Stimulated activated CD8-positive, alpha-beta memory T cell treated with anti-CD3 and anti-CD28 coated beads, Interleukin-15, amount 100 ng/mL, for 1 hour (primary cell): Measurements from ENCODE around the gene EPHB1.

ENCODE experiments used
- DNase-seq: peaks from one replicate; pipeline ENCODE4 v3.0.0-alpha.2; 2020; ENCODE audit warnings: low read depth

The EPHB1 gene

DNA sequence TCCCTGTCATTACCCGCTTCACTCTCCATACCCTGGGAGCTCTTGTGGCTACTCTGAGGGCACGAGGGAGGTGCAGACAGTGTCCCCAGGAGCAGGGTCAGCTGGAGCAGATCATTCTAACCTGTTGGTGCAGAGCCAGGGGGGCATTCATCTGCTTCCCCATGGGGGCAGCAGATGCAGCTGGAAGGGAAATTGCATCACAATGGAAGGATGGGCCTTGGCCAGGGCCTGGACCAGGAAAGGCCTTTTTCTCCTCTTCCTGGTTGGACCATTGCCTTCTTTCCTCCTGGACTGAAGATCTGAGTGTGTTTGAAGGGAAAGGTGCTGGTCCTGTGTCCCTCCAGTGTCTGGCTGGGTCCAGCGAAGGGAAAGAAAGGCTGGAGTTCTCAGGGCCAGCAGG lies 55.7 kb downstream of the EPHB1 start:
- DNase-seq = no peak

DNA sequence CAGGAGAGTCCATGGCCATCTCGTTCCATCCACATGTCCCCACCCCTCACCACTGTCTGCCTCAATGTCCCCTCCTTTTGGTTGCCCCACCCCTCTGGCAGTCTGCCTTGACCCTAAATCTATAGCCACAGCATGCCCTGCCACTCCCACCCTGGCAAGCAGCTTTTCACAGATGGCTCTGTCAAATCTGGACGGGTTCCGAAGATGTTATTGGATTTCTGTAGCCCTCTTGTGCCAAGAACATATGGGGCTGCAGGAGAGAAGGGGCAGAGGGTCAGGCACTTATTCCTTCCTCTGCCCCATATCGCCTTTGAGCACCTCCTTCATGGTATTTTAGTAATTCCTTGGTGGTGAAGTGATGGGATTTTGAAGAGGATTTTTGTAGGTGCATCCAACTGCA lies 57.1 kb downstream of the EPHB1 start:
- DNase-seq = no peak

DNA sequence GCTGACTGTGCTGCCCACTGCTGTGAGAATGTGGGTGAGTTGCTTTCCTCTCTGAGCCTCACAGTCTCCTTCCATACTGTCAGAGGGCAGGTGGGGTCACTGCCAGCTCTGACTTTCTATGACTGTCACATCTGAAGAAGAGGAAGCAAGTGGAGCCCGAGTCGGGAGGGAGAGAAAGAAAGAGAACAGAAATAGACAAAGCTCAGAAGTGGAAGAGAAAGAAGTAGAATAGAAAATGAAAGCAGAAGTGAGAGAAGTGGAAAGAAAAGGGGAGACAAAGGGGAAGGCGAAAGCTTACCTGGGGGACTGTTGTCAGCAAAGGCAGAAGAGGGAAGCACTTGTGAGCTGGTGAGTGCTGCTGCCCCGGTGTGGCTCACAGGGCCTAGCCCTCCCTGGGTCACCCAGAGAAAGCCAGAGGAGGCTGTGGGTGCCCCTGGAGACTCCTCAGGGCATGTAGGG lies 57.9 kb downstream of the EPHB1 start:
- no peak for DNase-seq

DNA sequence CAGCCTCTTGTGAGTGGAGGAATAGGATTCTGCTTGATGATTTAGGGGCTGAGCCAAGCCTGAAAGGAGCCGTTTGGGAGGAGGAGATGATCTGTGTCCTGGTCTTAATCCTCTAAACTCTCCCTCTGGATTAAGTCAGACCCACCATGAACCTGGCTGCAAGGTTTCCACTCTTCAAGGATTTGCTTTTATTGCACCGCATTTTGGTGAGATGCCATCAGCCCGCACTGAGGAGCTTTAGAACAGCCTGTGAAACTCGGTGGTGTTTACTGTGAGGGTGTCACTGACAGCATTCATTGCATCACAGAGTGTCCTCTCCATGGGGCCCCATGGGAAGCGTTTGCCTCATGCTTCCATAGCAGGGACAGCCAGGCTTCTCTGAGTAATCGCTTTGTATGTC lies 59.2 kb downstream of the EPHB1 start:
- no peak for DNase-seq

DNA sequence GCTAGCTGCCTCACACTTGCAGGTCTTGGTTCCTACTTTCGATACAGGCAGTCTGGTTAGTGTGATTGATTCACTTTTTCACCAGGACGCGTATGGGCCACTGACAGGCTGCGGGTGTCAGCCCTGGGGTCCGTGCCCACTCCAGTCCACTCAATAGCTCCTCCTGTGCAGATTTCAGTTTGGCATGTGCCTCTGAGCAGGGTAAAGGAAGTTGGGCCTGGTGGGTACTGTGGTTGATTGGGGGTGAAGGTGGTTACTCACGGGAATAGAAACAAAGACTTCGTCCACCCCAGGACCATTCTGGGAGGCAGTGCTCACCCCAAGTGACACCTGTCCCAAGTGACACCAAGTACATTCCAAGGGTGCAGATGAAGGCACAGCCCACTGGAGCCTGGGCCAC lies 62.3 kb downstream of the EPHB1 start:
- no peak for DNase-seq

DNA sequence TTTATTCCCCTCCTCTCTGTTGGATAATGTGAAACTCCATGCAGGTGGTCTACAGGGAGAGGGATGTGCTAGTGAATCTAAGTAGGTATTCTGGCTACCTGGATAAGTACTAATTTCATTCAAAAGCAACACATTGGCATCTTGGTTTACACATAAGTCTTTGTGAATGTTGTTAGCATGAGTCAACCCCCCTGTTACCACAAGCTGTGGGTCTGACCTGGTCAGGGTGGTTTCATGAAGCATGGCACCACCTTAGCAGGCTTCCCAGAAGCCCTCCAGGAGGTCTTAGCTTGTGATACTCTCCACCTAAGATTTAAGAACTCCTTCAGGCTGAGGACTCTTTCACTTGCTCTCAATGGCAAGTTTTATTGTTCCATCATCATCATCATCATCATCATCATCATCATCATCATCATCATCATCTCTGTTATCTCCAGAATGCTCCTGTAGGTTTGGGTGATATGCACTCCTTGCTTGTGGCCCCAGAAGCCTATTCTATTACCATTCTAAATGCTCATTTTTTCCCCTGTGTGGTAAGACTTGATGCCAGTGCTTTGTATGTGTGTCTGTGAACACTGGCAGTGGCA lies 62.8 kb downstream of the EPHB1 start:
- DNase-seq = no peak

DNA sequence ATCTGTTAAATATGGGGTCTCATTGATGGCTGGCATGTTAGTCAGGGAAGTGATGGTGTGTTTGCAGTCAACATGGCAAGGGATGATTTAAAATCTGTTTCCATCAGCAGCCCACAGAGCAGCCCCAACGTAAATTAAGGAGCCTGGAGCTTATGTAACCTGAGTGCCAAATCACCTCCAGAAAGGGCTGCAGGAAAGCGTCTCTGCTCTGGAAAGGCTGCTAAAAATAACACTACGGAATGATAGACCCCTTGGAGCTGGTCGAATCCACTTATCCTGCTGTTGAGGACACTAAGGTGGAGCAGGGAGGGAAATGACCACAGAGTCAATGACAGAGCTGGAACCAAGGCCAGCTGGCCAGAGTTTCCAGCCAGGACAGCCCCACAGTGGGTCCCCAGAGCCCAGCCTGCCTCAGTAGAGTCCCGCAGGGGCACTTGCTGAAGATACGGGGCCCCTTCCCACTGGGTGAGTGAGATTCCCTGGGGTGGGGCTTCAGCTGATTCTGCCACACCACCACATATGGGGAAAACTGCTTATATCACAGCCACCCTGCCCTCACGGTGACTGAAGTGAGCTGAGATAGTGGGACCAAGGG lies 63.5 kb downstream of the EPHB1 start:
- no peak for DNase-seq

DNA sequence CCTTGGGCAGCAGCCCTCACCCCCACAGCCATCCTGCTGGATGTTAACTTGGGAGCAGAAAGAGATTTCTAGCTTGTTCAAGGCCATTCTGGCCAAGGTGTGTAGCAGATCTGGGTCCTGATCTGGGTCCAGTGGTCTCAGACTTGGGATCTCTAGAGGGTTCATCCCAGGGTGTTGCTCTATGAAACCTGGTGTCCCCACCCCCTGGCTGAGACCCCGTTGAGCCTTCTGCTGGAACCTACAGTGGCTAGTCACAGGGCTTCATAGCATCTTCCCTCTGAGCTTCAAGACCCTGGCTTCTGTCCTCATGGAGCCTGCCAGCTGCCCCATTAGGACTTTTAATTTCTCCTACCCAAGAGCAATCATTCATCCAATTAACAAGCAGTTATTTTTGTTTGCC lies 64.3 kb downstream of the EPHB1 start:
- DNase-seq = no peak

DNA sequence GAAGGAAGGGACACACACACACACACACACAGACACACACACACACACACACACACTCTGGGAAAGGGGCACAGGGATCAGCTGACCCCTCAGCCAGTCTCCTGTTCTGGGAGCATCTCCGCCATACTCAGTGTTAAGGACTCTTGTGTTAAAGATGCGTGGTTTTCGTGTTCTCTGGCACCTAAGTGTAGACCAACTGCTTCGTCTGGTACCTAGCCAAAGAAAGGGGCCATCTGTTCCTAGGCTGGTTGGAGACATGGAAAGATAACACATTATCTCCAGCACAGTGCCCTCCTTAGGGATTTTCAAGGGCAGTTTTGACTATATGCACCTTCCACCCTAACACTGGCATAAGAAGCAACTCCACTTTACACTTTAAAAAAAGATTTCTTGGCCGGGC lies 65.1 kb downstream of the EPHB1 start:
- DNase-seq = no peak

DNA sequence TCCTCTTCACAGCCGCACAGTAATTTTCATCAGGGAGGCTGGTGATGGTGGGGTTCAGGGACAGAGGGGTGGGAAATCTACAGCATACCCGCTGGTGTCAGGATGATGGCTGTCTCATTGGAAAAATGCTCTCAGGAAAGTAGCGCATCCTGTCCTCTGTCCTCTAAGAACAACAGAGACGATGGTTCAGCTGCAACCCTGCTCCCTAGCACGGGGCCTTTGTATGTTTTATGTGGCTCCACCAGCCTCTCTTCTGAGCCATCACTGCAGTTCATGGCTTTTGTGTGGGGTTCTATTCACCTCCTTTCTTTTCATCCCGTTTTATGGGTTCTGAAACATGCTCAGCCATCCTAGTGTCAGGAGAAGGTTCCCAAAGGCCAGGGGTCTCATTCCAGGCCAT lies 68.9 kb downstream of the EPHB1 start:
- DNase-seq = no peak

DNA sequence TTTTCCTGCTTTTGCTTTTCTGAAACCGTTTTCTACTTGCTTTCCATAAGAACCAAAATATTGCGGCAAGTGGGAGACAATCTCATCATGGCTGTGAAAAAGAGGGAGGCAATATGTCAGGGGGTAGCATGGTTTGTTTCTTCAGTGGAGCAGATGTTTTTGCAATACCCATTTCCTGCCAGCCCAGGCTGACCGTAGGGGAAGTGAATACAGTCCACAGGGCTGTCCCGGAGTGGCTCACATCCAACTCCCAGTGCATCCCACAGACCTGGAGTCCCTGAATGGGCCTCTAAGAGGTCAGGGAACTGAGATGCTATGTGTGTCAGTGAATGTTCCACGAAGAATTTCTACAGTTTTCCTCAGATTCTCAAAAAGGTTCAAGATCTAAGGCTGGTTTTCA lies 69.6 kb downstream of the EPHB1 start:
- no peak for DNase-seq

DNA sequence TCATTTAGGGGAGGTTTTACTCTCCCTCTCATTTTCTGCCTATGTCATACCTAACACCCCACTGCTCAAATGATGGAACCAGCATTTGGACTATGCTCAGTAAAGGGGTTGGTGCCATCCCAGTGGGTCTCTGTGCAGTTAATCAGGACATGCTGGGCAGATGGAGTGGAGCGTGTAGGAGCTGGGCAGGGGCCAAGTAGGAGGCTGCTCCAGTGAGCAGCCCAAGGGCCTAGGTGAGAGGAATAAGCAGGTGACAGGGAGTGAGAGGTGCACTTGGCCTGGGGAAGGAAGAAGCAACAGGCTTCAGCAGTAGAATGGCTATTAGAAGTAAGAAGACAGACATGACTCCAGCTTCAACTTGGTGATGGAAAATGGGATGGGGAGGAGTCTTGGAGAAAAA lies 72.2 kb downstream of the EPHB1 start:
- no peak for DNase-seq

DNA sequence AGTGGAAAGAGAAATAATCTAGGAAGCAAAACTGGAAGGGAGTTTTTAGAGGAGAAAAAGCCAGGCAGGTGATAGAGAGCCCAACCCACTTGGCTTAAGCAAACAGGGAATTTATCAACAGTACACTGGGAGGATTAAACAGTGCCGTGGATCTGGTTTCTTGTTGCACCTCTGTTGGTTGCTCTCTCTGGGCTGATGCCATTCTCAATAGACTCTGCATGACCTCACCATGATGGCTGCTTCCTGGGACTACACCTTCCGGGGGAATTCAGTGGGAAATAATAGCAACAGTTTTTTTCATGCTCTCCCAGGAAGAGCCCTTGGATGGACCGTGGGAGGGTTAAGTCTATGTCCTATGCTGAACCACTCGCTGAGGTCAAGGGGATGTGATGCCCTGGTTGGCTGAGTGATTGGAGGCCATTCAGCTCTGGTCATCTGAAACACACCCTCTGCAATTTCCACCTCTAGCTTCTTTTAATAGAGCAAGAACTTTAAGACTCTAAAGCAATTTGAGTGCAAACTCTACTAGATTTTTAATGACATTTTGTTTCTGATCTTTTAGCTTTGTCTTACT lies 74.2 kb downstream of the EPHB1 start:
- DNase-seq = no peak

DNA sequence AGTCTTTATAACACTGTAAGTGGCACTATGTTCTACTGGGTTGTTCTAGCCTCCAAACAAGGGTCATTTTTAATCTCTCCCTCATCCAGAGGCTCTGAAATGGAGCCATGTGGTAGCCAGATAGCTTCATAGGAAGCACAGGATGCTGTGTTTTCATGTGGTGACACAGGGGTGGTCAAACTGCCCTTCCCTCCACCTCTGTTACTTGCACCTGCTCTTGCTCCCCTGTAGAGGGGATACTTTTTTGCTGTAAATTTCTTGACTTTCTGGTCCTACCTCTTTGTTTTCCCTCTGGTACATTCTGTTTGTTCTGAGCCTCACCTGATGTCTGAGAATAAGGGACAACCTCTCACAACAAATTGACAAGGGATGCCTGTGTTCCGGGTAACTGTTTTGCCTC lies 76.8 kb downstream of the EPHB1 start:
- DNase-seq = no peak

DNA sequence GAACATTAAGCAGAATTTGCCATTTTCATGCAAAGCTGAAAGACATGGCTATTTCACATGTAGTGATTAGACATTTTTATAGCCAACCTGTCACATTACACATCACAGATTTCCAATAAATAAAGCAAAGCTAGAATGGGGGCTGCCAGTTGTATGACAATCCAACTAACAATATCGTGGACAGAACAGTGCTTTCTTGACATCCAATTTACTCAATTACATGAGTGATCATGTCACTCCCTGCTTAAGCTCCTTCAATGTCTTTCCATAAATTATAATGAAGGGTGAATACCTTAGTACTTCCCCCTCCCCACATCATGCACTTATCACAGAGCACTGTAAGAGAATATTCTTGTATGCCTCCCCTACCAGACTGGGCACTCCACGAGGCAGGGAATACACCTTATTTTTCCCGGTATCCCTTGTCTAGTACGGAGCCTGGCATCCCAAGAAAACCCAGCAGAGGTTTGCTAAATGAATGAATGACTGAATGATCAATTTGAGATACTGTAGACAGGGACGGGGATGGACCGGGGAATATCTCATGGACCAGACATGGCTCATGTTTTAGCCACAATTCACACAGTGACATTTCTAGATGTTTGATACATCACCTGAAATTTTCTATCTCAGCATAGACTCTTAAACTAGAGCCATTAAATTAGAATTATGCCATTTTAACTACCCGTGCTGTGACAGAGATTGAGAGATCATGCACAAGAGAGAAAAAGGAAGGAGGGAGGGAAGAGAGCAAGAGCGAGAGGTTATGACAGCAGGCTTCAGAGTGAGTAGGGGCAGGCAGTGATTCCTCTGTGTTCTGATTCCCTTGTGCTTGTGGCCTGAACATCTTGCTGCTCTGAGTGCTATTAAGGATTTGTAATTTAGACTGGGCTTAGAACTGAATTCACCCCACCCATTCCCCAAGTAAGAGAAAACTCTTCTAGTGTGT lies 77.7 kb downstream of the EPHB1 start:
- no peak for DNase-seq

DNA sequence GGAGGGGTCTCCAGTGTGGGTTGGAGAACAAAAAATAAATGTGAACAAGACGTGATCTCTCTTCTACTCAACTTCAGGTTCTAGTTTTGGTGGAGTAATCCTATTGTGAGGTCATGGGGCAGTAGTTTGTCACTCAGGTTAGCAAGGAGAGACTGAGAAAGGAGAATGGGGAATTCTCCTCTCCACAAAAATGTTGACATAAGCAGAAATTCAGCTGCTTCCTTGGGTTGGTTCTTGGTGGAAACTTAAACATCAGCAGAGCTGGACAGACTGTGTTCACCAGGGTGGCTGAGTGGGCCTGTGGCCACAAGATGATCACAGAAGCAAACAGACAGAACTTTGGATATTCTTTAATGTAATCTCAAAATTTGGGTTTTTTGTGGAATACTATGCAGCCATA lies 78.7 kb downstream of the EPHB1 start:
- DNase-seq = no peak

DNA sequence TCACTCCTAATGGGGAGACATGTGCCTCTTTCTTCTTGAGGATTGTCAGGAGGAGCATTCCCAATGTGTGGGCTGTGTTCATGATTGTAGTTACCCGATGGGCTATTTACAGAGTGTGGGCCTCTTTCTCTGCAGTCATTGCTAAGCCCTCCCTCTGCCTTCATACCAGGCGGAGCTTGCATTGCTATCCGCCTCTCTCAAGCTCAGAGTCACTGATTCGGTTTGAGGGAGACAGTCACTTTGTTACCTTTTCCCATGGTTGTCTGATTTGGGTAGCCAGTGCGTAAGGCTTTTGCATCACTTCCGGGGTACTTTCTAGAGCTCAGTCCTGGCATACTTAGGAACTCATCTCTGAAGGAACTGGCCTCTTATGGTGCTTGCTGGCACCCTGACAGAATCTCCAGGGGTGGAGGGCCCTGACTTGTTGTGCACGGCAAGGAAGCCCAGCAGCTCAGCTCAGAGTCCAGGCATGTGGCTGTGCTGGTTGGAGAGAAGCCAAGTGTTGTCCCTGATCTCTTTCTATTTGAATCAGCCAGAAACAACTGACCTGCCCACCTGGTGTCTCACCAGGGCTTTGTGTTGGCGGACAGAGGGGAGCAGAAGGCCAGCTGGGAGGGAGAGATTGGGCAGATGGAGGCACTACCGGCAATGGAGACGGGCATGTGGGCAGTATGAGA lies 79.8 kb downstream of the EPHB1 start:
- no peak for DNase-seq

DNA sequence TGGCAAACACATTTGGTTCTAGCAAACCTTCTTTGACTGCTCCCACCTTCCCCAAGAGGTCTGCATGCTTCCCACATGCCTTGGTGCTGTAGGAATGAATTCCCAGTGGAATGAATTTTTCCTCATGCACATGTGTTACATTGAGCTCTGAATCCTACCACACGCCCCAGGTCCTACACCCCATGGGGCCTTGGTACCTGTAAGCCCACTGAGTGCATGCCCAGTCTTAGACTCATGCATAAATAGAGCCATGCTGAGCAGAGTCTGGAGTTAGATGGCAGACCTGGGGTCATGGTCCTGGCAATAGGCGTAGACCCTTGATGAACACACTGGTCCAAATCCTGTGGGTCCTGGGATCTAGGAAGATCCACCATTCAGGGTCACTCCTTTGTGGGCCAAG lies 81.8 kb downstream of the EPHB1 start:
- DNase-seq = no peak

DNA sequence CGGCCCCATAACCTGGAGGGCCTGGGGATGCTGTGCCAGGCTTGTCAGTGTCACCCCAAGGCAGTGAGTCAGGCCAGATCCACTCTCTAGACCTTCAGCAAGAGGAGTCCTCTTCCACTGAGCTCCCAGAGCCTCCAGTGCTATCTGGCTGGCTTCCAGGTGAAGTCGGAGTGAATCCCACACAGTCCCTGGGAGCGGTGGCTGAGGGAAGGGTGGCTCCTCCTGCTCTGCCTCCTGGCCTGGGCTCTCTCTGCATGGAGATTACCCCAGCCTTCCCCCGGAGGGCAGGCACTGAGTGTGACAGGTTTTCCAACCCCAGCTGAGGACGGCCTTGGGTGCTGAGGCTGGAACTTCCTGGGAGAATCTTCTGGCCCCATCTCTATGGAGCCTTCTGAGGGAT lies 82.7 kb downstream of the EPHB1 start:
- DNase-seq = no peak

DNA sequence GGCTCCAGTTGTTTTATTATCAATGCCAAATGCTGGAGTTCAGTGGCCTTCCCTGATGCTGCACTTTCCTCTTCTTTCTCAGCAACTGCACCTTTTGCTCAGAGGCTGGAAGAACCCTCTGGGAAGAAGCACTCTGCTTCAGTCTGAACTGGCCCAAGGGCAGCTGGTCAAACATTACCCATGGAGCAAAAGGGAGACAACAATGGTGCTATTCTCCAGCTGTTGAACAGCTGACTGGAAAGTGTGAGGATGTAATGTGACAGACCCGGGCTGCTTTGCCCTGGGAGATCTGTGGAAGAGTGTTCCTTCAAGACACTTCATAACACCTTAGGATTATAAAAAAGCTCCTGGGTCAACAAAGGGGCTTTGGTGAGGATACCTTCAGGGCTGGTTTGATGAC lies 84.9 kb downstream of the EPHB1 start:
- DNase-seq = no peak

DNA sequence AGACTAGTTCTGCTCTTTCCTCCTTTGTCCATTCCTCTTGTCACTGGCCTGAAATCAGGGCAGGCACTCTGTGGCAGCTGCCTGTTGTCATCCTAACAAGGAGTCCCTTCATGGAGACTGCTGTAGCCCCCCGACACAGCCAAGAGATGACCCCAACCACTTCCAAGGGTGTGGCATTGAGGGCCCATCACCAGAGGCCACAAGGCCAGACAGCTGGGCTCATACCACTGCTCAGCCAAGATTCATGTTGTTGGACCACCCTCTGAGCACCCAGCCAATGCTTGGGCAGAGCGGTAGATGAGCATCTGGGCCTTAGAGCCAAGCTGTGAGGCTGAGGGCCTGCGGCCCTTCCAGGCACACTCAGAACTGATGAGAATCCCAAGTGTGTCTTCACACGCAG lies 85.4 kb downstream of the EPHB1 start:
- DNase-seq = no peak

DNA sequence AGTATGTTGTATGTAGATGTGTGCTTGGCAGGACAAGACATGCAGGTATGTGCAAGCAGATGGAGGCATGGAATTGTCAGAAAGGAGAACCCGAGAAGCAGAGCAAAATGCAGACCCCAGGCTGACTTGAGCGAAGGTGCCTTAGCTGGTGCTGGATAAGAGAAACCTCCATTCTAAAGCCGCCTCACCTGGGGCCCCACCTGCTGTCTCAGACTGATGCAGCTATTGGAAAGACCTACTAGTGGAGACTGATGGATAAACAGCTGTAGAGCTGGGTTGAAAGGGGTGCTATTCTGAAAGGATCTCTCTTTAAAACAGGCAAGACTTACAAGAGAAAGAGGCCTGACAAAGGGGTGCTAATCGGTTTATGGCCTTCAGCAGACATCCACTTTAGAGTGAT lies 86.2 kb downstream of the EPHB1 start:
- no peak for DNase-seq
